A673 (cell line): ENCODE measurements around the gene NGEF.

Experiments
- CTCF ChIP-seq: fragments of 300-800, 200-600 bp; sonication (generic); conservative IDR thresholded peaks from 2 replicates; pipeline ENCODE4 v1.5.1; 2017; ENCODE audit warnings: low read depth, mild to moderate bottlenecking, antibody characterized with exemption, low read length, moderate library complexity, mixed read lengths
- EZH2 ChIP-seq: fragments of 200-600 bp; sonication (generic); IDR thresholded peaks from 2 replicates; pipeline ENCODE4 v1.6.1; 2017; ENCODE audit warnings: borderline replicate concordance, low read depth, mild to moderate bottlenecking, mixed read lengths, antibody characterized with exemption, low read length; ENCODE audit not compliant: poor library complexity, severe bottlenecking

DNA sequence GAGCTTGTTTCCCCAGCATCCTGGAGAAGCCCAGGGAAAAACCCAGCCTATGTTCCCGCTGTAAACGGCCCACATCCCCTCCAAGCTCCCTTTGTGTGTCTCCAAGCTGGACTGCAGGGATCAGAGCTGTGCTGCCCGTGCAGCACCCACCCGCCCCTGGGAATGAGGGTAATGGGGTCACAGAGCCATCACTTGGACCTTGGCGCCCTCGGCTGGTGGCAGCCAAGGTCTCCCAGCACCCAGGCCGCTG, 46.4 kb upstream of the NGEF start:
- TF ChIP-seq CTCF, result no peak
- TF ChIP-seq EZH2, result no peak
